ENCODE measurements around the gene SLC30A7. TPM values are rescaled to one million over a fixed set of nuclear protein-coding genes. Genes with fewer than 3 reads are reported as not detected.

SLC30A7 gene
- total RNA-seq, 3 donors from 2014 or later (not counting 1 experiment from before 2014, with no cell fraction given) = 27.7 to 38.8 (median 36.2) TPM

- H3K27ac Mint-ChIP-seq = no peak overlapping the region
- H3K4me1 Mint-ChIP-seq = no peaks in the 10 kb centered on the region
- 21% methylated on average over 6 of the region's 7 CpGs for WGBS (ENCODE audit: insufficient coverage)
- Histone ChIP-seq H3K9me3 (ENCODE audit: control insufficient read depth, insufficient read depth, low read length) (no peaks in the 10 kb centered on the region), H3K4me3 (ENCODE audit: low read length) (no peak overlapping the region), H3K27ac (ENCODE audit: low read length) (no peak overlapping the region), H3K4me1 (ENCODE audit: control insufficient read depth, insufficient read depth, low read length) (no peaks in the 10 kb centered on the region), H3K27me3 (ENCODE audit: control insufficient read depth, insufficient read depth, low read length) (no peaks in the 10 kb centered on the region), H3K36me3 (ENCODE audit: control insufficient read depth, insufficient read depth, low read length) (no peaks in the 10 kb centered on the region)
- intact Hi-C loops (cut with micrococcal nuclease) = loop anchor here (1.0 to 5.0 kb wide), 3 partner anchors 336 to 1060 kb away; no protein-coding TSS in a partner anchor
- peak in 1 of 2 donors; percentile 73 for DNase-seq
- no peak overlapping the region for H3K4me3 Mint-ChIP-seq
- H3K27me3 Mint-ChIP-seq (ENCODE audit: low read depth in 2 of 2) = no peaks in the 10 kb centered on the region
- peak in 2 of 3 donors; percentile 50 to 57 for ATAC-seq
- TF ChIP-seq CTCF (IDR thresholded peaks at IDR 0.05) = peak; percentile 77
- no peaks in the 10 kb centered on the region for H3K9me3 Mint-ChIP-seq
- no peaks in the 10 kb centered on the region for H3K36me3 Mint-ChIP-seq
Measured at GRCh38 chr1:100868364-100868995, 27.4 kb upstream of the SLC30A7 start.

- Mint-ChIP-seq H3K4me1 (no peaks in the 10 kb centered on the region), H3K4me3 (no peak overlapping the region), H3K27ac (no peak overlapping the region), H3K36me3 (no peaks in the 10 kb centered on the region), H3K27me3 (ENCODE audit: low read depth in 2 of 2) (no peaks in the 10 kb centered on the region), H3K9me3 (no peaks in the 10 kb centered on the region)
- intact Hi-C loops (cut with micrococcal nuclease) = loop anchor here (5.0 kb wide), 1 partner anchor 338 kb away; no protein-coding TSS in a partner anchor
- no peak for ATAC-seq
- Histone ChIP-seq H3K4me1 (ENCODE audit: control insufficient read depth, insufficient read depth, low read length) (no peaks in the 10 kb centered on the region), H3K27ac (ENCODE audit: low read length) (no peak overlapping the region), H3K4me3 (ENCODE audit: low read length) (no peak overlapping the region), H3K36me3 (ENCODE audit: control insufficient read depth, insufficient read depth, low read length) (no peaks in the 10 kb centered on the region), H3K9me3 (ENCODE audit: control insufficient read depth, insufficient read depth, low read length) (no peaks in the 10 kb centered on the region), H3K27me3 (ENCODE audit: control insufficient read depth, insufficient read depth, low read length) (no peaks in the 10 kb centered on the region)
- no peak for DNase-seq
- no peak for TF ChIP-seq CTCF (IDR thresholded peaks at IDR 0.05)
- 97% methylated on average over 2 of the region's 2 CpGs for WGBS (ENCODE audit: insufficient coverage)
Measured at GRCh38 chr1:100869996-100870395, 25.9 kb upstream of the SLC30A7 start.

GRCh38 chr1:100874433-100874832 lies 21.5 kb upstream of the SLC30A7 start:
- H3K27ac Mint-ChIP-seq = no peak overlapping the region
- no peak overlapping the region for H3K4me3 Mint-ChIP-seq
- Histone ChIP-seq H3K27ac (ENCODE audit: low read length) (no peak overlapping the region), H3K9me3 (ENCODE audit: control insufficient read depth, insufficient read depth, low read length) (no peaks in the 10 kb centered on the region), H3K36me3 (ENCODE audit: control insufficient read depth, insufficient read depth, low read length) (no peaks in the 10 kb centered on the region), H3K27me3 (ENCODE audit: control insufficient read depth, insufficient read depth, low read length) (no peaks in the 10 kb centered on the region), H3K4me3 (ENCODE audit: low read length) (no peak overlapping the region), H3K4me1 (ENCODE audit: control insufficient read depth, insufficient read depth, low read length) (no peaks in the 10 kb centered on the region)
- intact Hi-C loops (cut with micrococcal nuclease) = no loop called here
- no peak for TF ChIP-seq CTCF (IDR thresholded peaks at IDR 0.05)
- H3K36me3 Mint-ChIP-seq = no peaks in the 10 kb centered on the region
- ATAC-seq (no peak), DNase-seq (no peak)
- no peaks in the 10 kb centered on the region for H3K4me1 Mint-ChIP-seq
- WGBS (ENCODE audit: insufficient coverage) = 95% methylated on average over 2 of the region's 2 CpGs
- no peaks in the 10 kb centered on the region for H3K9me3 Mint-ChIP-seq
- H3K27me3 Mint-ChIP-seq (ENCODE audit: low read depth in 2 of 2) = no peaks in the 10 kb centered on the region

- Histone ChIP-seq H3K4me1 (ENCODE audit: control insufficient read depth, insufficient read depth, low read length) (no peaks in the 10 kb centered on the region), H3K27me3 (ENCODE audit: control insufficient read depth, insufficient read depth, low read length) (no peaks in the 10 kb centered on the region), H3K27ac (ENCODE audit: low read length) (no peak overlapping the region), H3K4me3 (ENCODE audit: low read length) (no peak overlapping the region), H3K36me3 (ENCODE audit: control insufficient read depth, insufficient read depth, low read length) (no peaks in the 10 kb centered on the region), H3K9me3 (ENCODE audit: control insufficient read depth, insufficient read depth, low read length) (no peaks in the 10 kb centered on the region)
- Mint-ChIP-seq H3K4me3 (no peak overlapping the region), H3K36me3 (no peaks in the 10 kb centered on the region), H3K27me3 (ENCODE audit: low read depth in 2 of 2) (no peaks in the 10 kb centered on the region), H3K9me3 (no peaks in the 10 kb centered on the region), H3K4me1 (no peaks in the 10 kb centered on the region), H3K27ac (no peak overlapping the region)
- 97% methylated on average over 2 of the region's 3 CpGs for WGBS (ENCODE audit: insufficient coverage)
- ATAC-seq (no peak), DNase-seq (no peak)
- intact Hi-C loops (cut with micrococcal nuclease) = no loop called here
- TF ChIP-seq CTCF (IDR thresholded peaks at IDR 0.05) = no peak
Measured at GRCh38 chr1:100875228-100875627, 20.7 kb upstream of the SLC30A7 start.
